Activated CD8-positive, alpha-beta memory T cell treated with anti-CD3 and anti-CD28 coated beads, Interleukin-2, amount 50 U/mL, for 24 hours (primary cell): ENCODE measurements around the gene CNTNAP2.
"Not testable (repeated sequence)": the region's sequence is repeated elsewhere in the genome, so short reads cannot be mapped to it uniquely, and the experiment has no call there.

Experiments used
- DNase-seq: peaks from one replicate; pipeline ENCODE4 v3.0.0-alpha.2; 2020; ENCODE audit errors: extremely low read depth

Gene CNTNAP2

GRCh38 chr7:148026713-148027112 lies 1910.1 kb downstream of the CNTNAP2 start:
- DNase-seq, result no peak

- DNase-seq, result no peak
Observed at GRCh38 chr7:148028165-148028564, 1911.6 kb downstream of the CNTNAP2 start.

GRCh38 chr7:148031019-148031418 lies 1914.4 kb downstream of the CNTNAP2 start:
- no peak for DNase-seq

GRCh38 chr7:148031811-148032210 lies 1915.2 kb downstream of the CNTNAP2 start:
- DNase-seq, result no peak

- DNase-seq, result no peak
Observed at GRCh38 chr7:148035950-148036349, 1919.3 kb downstream of the CNTNAP2 start.

- DNase-seq, result no peak
Observed at GRCh38 chr7:148037044-148037443, 1920.4 kb downstream of the CNTNAP2 start.

- DNase-seq, result no peak
Observed at GRCh38 chr7:148041156-148041555, 1924.6 kb downstream of the CNTNAP2 start.

GRCh38 chr7:148042935-148043631 lies 1926.5 kb downstream of the CNTNAP2 start:
- DNase-seq, result no peak

- no peak for DNase-seq
Observed at GRCh38 chr7:148044173-148044572, 1927.6 kb downstream of the CNTNAP2 start.

GRCh38 chr7:148045521-148045920 lies 1928.9 kb downstream of the CNTNAP2 start:
- no peak for DNase-seq

- DNase-seq, result no peak
Observed at GRCh38 chr7:148049068-148049467, 1932.5 kb downstream of the CNTNAP2 start.

- DNase-seq, result no peak
Observed at GRCh38 chr7:148050492-148051158, 1934.0 kb downstream of the CNTNAP2 start.

- DNase-seq, result no peak
Observed at GRCh38 chr7:148056406-148056805, 1939.8 kb downstream of the CNTNAP2 start.

GRCh38 chr7:148058092-148058491 lies 1941.5 kb downstream of the CNTNAP2 start:
- DNase-seq, result no peak

GRCh38 chr7:148058753-148059152 lies 1942.2 kb downstream of the CNTNAP2 start:
- no peak for DNase-seq

- no peak for DNase-seq
Observed at GRCh38 chr7:148060724-148061123, 1944.1 kb downstream of the CNTNAP2 start.

GRCh38 chr7:148078111-148078510 lies 1961.5 kb downstream of the CNTNAP2 start:
- DNase-seq, result not testable (repeated sequence)

GRCh38 chr7:148079206-148080080 lies 1962.8 kb downstream of the CNTNAP2 start:
- no peak for DNase-seq

GRCh38 chr7:148083448-148083847 lies 1966.8 kb downstream of the CNTNAP2 start:
- no peak for DNase-seq

GRCh38 chr7:148084138-148084537 lies 1967.5 kb downstream of the CNTNAP2 start:
- peak; percentile 0 for DNase-seq

- DNase-seq, result no peak
Observed at GRCh38 chr7:148091882-148092281, 1975.3 kb downstream of the CNTNAP2 start.

- no peak for DNase-seq
Observed at GRCh38 chr7:148093375-148094166, 1977.0 kb downstream of the CNTNAP2 start.
